GM21529 (cell line): ENCODE measurements around the gene ADIPOQ.
A peak's percentile ranks its signal among the peaks of the same experiment; 100 is the strongest.
"Not testable (repeated sequence)": the region's sequence is repeated elsewhere in the genome, so short reads cannot be mapped to it uniquely, and the experiment has no call there.

Experiments
- ATAC-seq: cut with Tn5 transposase; IDR thresholded peaks from one replicate; pipeline ENCODE4 v1.9.1; 2021; ENCODE audit not compliant: unreplicated experiment

The ADIPOQ gene

GRCh38 chr3:186826410-186826975 is 16.0 kb upstream of the ADIPOQ start:
- ATAC-seq, result no peak

DNA sequence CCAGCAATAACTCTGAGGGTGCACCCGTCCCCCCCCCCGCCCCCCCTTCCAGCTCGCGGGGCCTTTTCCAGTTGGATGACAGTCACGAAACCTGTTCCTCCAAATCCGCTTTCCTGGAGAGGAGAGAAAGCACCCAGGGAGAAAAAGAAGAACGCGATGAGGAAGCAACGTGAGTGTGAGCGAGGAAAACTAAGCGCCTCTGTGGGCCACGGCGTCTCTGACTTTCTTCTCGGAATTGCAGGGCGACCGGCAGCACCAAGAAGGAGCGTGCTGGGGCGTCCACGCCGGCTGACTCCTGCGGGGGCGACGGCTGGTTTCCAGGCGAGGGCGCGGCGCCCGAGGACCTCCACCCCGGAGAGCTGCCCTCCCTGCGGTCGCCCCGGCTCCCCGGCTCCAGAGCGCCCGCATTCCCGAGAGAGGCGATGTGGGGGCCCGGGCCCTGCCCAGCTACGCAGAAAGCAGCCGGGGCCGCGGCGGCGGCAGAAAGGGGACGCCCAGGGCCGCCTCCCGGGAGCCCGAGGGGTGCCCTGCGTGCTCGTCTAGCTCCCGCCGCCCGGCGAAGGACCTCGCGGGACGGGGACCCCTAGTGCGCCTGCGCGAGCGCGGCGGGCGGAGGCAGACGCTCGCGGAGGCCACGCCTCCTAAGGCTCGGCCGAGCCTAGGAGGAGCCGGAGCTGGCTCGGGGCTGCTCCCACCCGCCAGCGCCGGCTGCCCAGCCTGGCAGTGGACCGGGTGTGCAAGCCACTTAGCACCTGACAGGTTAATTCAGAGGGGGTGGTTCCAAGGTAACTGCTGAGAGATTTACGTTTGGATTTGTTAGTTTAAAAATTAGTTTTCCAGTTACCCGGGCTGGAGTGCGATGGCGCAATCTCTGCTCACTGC is 15.3 kb upstream of the ADIPOQ start:
- peak; percentile 94 for ATAC-seq

DNA sequence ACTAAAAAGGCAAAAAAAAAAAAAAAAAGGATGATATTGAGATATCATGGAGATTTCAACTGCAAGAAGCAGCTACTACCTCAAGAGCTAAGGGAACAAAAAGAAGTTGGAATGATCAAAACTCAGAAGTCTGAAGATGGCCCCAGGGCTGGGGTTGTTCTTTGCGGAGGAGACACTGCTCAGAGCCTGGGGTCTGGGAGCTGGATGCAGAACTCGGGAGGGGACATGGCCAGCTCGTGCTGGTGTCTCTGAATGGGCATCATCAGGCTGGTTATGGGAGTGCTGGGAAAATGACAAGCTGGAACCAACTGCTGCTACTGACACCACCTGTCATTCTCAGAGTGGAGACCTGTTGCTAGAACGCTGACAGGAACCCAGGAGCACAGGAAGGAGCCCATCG is 14.2 kb upstream of the ADIPOQ start:
- no peak for ATAC-seq

- no peak for ATAC-seq
Observed at GRCh38 chr3:186831798-186832197, 10.7 kb upstream of the ADIPOQ start.

- no peak for ATAC-seq
Observed at GRCh38 chr3:186832276-186832675, 10.2 kb upstream of the ADIPOQ start.

GRCh38 chr3:186839874-186840641 is 2.5 kb upstream of the ADIPOQ start:
- ATAC-seq, result no peak

- ATAC-seq, result no peak
Observed at GRCh38 chr3:186841620-186842019, 890 bp upstream of the ADIPOQ start.

GRCh38 chr3:186843039-186843432 is 526 bp downstream of the ADIPOQ start:
- ATAC-seq, result no peak

DNA sequence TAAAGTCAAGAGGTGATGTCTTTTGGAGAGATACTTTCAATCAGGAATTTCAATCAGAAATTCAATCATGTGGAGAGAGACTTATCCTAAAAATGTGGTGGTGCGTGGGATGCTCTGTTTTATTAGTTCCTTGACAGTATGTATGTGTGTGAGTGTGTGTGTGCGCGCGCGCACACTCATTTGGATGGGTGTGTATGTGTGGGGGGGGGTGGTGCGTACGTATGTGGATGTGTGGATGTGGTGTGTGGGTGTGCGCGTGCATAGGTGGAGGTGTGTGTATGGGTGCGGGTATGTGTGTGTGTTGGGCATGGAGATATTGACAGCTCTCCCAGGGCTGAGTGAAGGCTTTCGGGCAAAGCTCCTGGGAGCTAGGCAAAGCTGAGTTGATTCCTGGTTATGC is 2.4 kb downstream of the ADIPOQ start:
- ATAC-seq, result no peak

- ATAC-seq, result no peak
Observed at GRCh38 chr3:186845756-186846155, 3.2 kb downstream of the ADIPOQ start.

DNA sequence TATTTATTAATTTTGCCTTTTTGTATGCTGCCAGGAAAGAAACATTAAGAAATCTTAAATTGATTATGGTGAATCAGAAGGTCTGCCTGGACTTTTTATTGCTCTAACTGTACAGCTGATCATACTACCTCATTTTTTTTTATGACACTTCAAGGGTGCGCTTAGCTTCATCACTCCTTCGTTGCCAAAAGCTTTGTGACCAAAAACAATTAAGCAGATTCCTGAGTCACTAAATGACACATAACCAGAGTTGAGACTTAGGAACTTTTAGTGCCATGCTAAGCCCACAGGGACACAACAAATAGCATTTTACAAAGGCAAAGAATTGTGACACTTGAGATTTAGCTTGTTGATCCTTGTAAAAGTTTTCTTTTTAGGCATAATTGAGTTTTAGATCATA is 4.9 kb downstream of the ADIPOQ start:
- no peak for ATAC-seq

DNA sequence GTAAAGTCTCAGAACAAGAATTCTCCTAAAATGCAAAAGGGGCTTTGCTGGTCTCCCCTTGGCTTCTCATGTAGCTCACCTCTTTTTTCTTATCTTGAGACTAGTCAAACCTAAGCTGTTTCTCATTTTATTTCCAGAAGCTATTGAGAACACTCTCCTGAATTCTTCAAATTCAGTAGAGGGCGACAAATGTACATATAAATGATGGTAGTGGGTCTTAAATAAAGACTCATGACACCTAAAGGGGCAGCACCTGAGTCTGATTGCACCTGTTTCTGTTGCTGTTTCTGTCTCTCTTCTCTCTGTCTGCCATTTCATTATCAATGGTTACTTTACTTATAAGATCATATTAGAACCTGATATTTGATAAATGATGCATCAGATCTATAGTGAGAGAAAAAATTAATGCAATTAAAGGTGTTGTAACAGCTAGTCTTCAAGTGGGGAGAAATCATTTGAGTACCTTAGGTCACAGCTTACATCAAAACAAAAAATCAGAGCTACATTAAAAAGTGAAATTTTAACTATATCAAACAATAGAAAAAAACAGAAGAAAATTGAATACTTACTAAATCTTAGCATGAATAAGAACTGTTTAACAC is 7.0 kb downstream of the ADIPOQ start:
- peak; percentile 89 for ATAC-seq

GRCh38 chr3:186851835-186852234 is 9.3 kb downstream of the ADIPOQ start:
- ATAC-seq, result not testable (repeated sequence)

GRCh38 chr3:186852994-186853393 is 10.5 kb downstream of the ADIPOQ start:
- no peak for ATAC-seq

DNA sequence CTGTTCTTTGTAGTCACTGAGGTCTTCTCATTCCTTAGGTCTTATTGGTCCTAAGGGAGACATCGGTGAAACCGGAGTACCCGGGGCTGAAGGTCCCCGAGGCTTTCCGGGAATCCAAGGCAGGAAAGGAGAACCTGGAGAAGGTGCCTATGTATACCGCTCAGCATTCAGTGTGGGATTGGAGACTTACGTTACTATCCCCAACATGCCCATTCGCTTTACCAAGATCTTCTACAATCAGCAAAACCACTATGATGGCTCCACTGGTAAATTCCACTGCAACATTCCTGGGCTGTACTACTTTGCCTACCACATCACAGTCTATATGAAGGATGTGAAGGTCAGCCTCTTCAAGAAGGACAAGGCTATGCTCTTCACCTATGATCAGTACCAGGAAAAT is 11.6 kb downstream of the ADIPOQ start:
- no peak for ATAC-seq

DNA sequence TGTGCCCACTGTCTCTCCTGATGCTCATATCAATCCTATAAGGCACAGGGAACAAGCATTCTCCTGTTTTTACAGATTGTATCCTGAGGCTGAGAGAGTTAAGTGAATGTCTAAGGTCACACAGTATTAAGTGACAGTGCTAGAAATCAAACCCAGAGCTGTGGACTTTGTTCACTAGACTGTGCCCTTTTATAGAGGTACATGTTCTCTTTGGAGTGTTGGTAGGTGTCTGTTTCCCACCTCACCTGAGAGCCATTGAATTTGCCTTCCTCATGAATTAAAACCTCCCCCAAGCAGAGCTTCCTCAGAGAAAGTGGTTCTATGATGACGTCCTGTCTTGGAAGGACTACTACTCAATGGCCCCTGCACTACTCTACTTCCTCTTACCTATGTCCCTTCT is 12.4 kb downstream of the ADIPOQ start:
- ATAC-seq, result no peak

- ATAC-seq, result no peak
Observed at GRCh38 chr3:186857743-186858142, 15.2 kb downstream of the ADIPOQ start.

DNA sequence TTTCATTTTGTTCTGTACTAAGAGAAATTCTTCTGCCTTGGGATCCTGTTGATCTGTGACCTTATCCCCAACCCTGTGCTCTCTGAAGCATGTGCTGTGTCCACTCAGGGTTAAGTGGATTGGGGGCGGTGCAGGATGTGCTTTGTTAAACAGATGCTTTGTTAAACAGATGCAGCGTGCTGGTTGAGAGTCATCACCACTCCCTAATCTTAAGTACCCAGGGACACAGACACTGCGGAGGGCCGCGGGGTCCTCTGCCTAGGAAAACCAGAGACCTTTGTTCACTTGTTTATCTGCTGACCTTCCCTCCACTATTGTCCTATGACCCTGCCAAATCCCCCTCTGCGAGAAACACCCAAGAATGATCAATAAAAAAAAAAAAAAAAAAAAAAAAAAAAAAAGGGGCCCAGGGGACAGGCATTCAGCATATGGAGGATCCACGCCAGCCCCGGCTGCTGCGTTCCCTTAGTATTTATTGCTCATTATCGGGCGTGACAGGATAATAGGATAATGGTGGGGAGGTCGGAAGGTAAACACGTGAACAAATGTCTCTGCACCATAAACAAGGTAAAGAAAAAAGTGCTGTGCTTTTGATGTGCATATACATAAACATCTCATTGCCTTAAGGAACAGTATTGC is 22.8 kb downstream of the ADIPOQ start:
- ATAC-seq, result not testable (repeated sequence)

DNA sequence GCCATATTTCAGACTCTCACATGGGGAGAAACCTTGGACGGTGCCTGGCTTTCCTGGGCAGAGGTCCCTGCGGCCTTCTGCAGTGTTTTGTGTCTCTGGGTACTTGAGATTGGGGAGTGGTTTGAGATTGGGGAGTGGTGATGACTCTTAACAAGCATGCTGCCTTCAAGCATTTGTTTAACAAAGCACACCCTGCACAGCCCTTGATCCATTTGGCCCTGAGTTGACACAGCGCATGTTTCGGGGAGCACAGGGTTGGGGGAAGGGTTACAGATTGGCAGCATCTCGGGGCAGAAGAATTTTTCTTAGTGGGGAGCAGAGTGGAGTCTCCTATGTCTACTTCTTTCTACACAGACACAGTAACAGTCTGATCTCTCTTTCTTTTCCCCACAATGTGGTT is 23.6 kb downstream of the ADIPOQ start:
- not testable (repeated sequence) for ATAC-seq

DNA sequence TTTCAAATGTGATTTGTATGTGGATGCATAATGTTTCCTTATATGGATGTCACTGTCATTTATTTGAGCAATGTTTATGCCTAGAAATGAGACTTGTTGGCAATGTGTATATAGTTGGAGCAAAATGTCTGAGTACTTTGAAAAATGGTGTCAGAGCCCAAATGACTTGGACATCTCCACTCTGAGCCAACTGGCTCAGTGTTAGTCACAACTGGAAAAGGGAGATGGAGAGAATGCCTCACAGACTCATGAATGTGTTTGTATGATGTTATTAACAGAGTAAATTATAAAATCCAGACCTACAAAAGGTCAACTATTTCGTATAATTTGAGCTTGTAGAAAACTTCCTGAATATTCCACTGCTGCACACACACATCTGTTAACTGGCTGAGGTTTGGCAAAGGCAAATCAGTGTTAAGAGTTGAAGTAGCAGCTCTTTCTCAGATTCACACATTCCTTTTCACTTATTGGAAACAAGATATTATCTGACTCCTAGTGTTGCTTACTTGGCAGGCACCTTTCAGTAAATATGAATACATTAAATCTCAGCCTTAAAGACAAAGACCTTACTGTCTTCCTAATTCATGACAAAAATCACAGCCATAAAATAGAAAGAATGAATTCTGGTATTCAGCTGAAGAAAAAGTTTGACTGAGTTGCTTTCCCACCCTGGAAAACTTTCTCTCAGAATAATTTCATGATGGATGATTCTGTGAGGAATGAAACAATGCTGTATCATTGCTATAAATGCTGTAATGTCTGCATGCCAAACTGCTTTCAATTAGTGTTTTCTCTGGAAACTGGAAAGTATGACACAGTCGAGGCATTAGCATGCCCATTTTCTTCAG is 27.0 kb downstream of the ADIPOQ start:
- no peak for ATAC-seq
